ENCODE measurements around the gene DDX59. TPM values are rescaled to one million over a fixed set of nuclear protein-coding genes. Genes with fewer than 3 reads are reported as not detected.

Gene DDX59
- polyA plus RNA-seq, 1 donor: 19.7 TPM

- DNase-seq: no peak
Observed at GRCh38 chr1:200628223-200628881, 41.4 kb downstream of the DDX59 start.

GRCh38 chr1:200627575-200628222, 42.0 kb downstream of the DDX59 start:
- no peak for DNase-seq

GRCh38 chr1:200626853-200627534, 42.7 kb downstream of the DDX59 start:
- no peak for DNase-seq

GRCh38 chr1:200625381-200625824, 44.3 kb downstream of the DDX59 start:
- DNase-seq: no peak

GRCh38 chr1:200624679-200625335, 44.9 kb downstream of the DDX59 start:
- no peak for DNase-seq

- DNase-seq: peak; percentile 92
Observed at GRCh38 chr1:200620273-200621131, 49.2 kb downstream of the DDX59 start, which contains the start of gene KIF14. TSS of gene KIF14 (minus strand) at chr1:200620751. CDS start at chr1:200618723, 2,028 bp downstream.

GRCh38 chr1:200619894-200620272, 49.8 kb downstream of the DDX59 start:
- no peak for DNase-seq

GRCh38 chr1:200610846-200611245, 58.9 kb downstream of the DDX59 start:
- no peak for DNase-seq

- no peak for DNase-seq
Observed at GRCh38 chr1:200602632-200603031, 67.1 kb downstream of the DDX59 start.

Other genes with a start within 250 kb of the DDX59 start
- gene KIF14, start 49.2 kb downstream of the DDX59 start, polyA plus RNA-seq (ENCODE audit: insufficient read length): 2.1 TPM
- 16.4 TPM for gene CAMSAP2, start 69.0 kb upstream of the DDX59 start, polyA plus RNA-seq (ENCODE audit: insufficient read length)
- gene GPR25, start 203.1 kb upstream of the DDX59 start, polyA plus RNA-seq (ENCODE audit: insufficient read length): not detected
- gene INAVA, start 225.0 kb upstream of the DDX59 start, polyA plus RNA-seq (ENCODE audit: insufficient read length): 4.6 TPM

All from hindlimb muscle (tissue), 1 donor.